SU-DHL-6 (cell line): ENCODE data around the gene SH3GL2.

Experiments
- H2AFZ ChIP-seq: fragments of 200-600 bp; sonication (generic); 2 replicates; pipeline ENCODE4 v1.6.1; 2014; ENCODE audit warnings: low read depth, mild to moderate bottlenecking, moderate library complexity, mixed read lengths, antibody characterized with exemption, low read length; ENCODE audit not compliant: severe bottlenecking
- H3F3A ChIP-seq: fragments of 200-600 bp; shearing (Covaris generic); 2 replicates; pipeline ENCODE4 v1.6.0; 2016; ENCODE audit warnings: antibody characterized with exemption, mild to moderate bottlenecking; ENCODE audit not compliant: insufficient read depth
- H3K27ac ChIP-seq: fragments of 200-600 bp; sonication (generic); 2 replicates; pipeline ENCODE4 v1.5.1; 2016; ENCODE audit warnings: low read depth, mild to moderate bottlenecking, low read length, moderate library complexity, mixed read lengths
- H3K27me3 ChIP-seq: fragments of 200-600 bp; sonication (generic), shearing (Covaris generic); 2 replicates; pipeline ENCODE4 v1.6.0; 2014; ENCODE audit warnings: mild to moderate bottlenecking, low read length
- H3K36me3 ChIP-seq: fragments of 200-600 bp; sonication (generic); 2 replicates; pipeline ENCODE4 v1.6.1; 2014; ENCODE audit warnings: mild to moderate bottlenecking, low read length, mixed read lengths
- H3K4me2 ChIP-seq: fragments of 300-600, 200-600 bp; shearing (Covaris generic), sonication (generic); 2 replicates; pipeline ENCODE4 v1.6.0; 2014; ENCODE audit warnings: low read length, low read depth, mild to moderate bottlenecking; ENCODE audit not compliant: poor library complexity, severe bottlenecking
- H3K4me3 ChIP-seq: fragments of 200-600 bp; sonication (generic); 2 replicates; pipeline ENCODE4 v1.5.1; 2014; ENCODE audit warnings: antibody characterized with exemption, low read length, mild to moderate bottlenecking, mixed read lengths; ENCODE audit not compliant: insufficient read depth, poor library complexity, severe bottlenecking
- H3K79me2 ChIP-seq: fragments of 200-600 bp; sonication (generic); 2 replicates; pipeline ENCODE4 v1.6.1; 2014; ENCODE audit warnings: mild to moderate bottlenecking, low read length, moderate library complexity; ENCODE audit not compliant: insufficient read depth
- H3K9ac ChIP-seq: fragments of 200-600 bp; sonication (generic); 2 replicates; pipeline ENCODE4 v1.7.0; 2014; ENCODE audit warnings: mild to moderate bottlenecking, low read length
- H3K9me2 ChIP-seq: fragments of 200-600 bp; sonication (generic); replicated peaks from 2 replicates; pipeline ENCODE4 v1.6.1; 2014; ENCODE audit warnings: low read length; ENCODE audit not compliant: insufficient read depth
- H3K9me3 ChIP-seq: fragments of 200-600 bp; sonication (generic); 2 replicates; pipeline ENCODE4 v1.6.1; 2014; ENCODE audit warnings: low read length, mixed read lengths; ENCODE audit not compliant: insufficient read depth
- H4K20me1 ChIP-seq: fragments of 200-600 bp; sonication (generic); 2 replicates; pipeline ENCODE4 v1.6.1; 2014; ENCODE audit warnings: low read depth, mild to moderate bottlenecking, antibody characterized with exemption, low read length, moderate library complexity, mixed read lengths
- EZH2phosphoT487 ChIP-seq: fragments of 200-600 bp; sonication (generic), shearing (Covaris generic); conservative IDR thresholded peaks from 2 replicates; pipeline ENCODE4 v1.6.1; 2018; ENCODE audit warnings: mild to moderate bottlenecking, antibody characterized with exemption, low read length, moderate library complexity, mixed read lengths
- TF ChIP-seq, protein P1 (sequence below): fragments of 200-600 bp; sonication (generic); IDR thresholded peaks from one replicate; pipeline ENCODE4 v1.5.1; 2017; ENCODE audit warnings: antibody characterized with exemption, mild to moderate bottlenecking, low read length, moderate library complexity; ENCODE audit not compliant: insufficient read depth, poor library complexity, severe bottlenecking

SH3GL2 gene

DNA sequence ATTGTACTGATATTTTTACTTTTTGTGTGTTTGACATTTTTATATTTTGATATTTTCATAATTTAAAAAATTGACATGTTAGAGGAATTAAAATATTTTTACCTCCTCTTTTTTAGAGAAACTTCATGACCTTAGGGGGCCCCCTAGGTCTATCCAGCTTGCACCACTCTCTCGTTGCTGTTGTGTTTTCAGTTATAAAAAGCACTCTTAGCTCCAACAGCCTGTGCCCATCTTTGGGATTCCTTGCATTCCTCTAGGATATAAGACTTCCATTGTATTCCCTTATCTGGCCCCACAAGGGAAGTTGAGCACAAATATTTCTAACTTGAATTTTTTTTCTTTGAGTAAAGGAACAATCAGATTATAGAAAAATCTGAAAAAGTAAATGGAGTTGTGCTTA lies 245.3 kb downstream of the SH3GL2 start:
- no peaks in the 10 kb centered on the region for H3K9me2 ChIP-seq
- H3K36me3 ChIP-seq, result no peaks in the 10 kb centered on the region
- no peak overlapping the region for H3K4me3 ChIP-seq
- no peak overlapping the region for H3K27ac ChIP-seq
- H2AFZ ChIP-seq, result no peak overlapping the region
- H3K4me2 ChIP-seq, result no peak overlapping the region
- no peaks in the 10 kb centered on the region for H3K27me3 ChIP-seq
- no peak overlapping the region for H3K9ac ChIP-seq
- H3K79me2 ChIP-seq, result no peaks in the 10 kb centered on the region
- no peaks in the 10 kb centered on the region for H3K9me3 ChIP-seq
- H3F3A ChIP-seq, result no peaks in the 10 kb centered on the region
- no peaks in the 10 kb centered on the region for H4K20me1 ChIP-seq
- TF ChIP-seq, protein P1, sequence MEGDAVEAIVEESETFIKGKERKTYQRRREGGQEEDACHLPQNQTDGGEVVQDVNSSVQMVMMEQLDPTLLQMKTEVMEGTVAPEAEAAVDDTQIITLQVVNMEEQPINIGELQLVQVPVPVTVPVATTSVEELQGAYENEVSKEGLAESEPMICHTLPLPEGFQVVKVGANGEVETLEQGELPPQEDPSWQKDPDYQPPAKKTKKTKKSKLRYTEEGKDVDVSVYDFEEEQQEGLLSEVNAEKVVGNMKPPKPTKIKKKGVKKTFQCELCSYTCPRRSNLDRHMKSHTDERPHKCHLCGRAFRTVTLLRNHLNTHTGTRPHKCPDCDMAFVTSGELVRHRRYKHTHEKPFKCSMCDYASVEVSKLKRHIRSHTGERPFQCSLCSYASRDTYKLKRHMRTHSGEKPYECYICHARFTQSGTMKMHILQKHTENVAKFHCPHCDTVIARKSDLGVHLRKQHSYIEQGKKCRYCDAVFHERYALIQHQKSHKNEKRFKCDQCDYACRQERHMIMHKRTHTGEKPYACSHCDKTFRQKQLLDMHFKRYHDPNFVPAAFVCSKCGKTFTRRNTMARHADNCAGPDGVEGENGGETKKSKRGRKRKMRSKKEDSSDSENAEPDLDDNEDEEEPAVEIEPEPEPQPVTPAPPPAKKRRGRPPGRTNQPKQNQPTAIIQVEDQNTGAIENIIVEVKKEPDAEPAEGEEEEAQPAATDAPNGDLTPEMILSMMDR, result no peak
- no peak for TF ChIP-seq EZH2phosphoT487

DNA sequence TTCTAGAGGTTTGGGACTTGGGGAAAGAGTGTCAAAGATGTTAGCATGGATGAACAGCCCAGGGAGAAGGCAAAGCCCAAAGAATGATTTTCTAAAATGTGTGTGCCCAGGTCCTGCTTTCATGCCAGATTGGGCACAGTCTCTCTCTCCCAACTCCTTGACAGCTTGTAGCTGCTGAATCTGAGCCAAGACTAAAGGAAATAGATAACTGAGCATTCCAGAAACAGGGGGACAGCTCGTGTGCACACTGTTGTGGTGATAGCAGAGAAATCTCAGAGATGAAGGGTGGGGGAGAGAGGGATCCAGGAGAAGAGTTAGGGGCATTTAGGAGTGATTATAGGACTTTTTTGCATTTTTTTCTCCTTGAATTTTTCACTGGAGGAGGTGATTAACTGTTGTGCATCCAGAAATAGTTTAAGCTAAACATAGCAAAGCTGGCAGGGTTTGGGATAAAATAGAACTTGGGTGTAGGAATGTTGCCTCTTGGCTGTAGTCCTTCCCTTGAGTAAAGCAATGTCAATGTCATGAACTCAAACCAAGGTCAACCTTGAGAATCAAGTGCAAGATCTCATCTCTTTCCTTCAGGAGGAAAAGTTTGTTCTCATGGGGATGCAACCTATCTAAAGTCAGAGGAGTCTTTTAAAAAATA lies 245.9 kb downstream of the SH3GL2 start:
- no peak overlapping the region for H3K9ac ChIP-seq
- H3K79me2 ChIP-seq, result no peaks in the 10 kb centered on the region
- H4K20me1 ChIP-seq, result no peaks in the 10 kb centered on the region
- H3K27me3 ChIP-seq, result no peaks in the 10 kb centered on the region
- H3K9me3 ChIP-seq, result no peaks in the 10 kb centered on the region
- no peak overlapping the region for H2AFZ ChIP-seq
- no peak for TF ChIP-seq EZH2phosphoT487
- TF ChIP-seq, protein P1, result no peak
- no peak overlapping the region for H3K4me3 ChIP-seq
- no peaks in the 10 kb centered on the region for H3K9me2 ChIP-seq
- H3F3A ChIP-seq, result no peaks in the 10 kb centered on the region
- no peak overlapping the region for H3K27ac ChIP-seq
- H3K36me3 ChIP-seq, result no peaks in the 10 kb centered on the region
- no peak overlapping the region for H3K4me2 ChIP-seq

DNA sequence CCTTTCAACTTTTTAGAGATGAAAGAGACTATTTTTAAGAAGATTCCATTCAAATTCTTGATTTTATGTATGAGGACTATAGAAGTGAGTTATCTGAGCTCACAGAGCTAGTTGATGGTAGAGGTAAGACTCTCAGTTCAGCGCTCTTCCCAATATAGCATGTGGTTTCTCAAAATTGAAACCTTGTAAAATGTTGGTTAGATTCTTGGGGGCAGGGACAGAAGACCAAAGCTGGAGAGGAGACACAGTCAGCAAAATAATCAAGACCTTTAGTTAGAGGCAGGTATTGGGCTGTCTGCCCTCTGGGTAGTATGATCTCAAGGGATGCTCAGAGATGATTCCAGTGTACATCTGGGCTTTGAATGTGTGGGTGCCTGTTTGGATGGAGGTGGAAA lies 246.4 kb downstream of the SH3GL2 start:
- Histone ChIP-seq H3K9ac (no peak overlapping the region), H3K9me2 (no peaks in the 10 kb centered on the region), H3K27me3 (no peaks in the 10 kb centered on the region), H3K79me2 (no peaks in the 10 kb centered on the region), H3K9me3 (no peaks in the 10 kb centered on the region), H3K27ac (no peak overlapping the region), H3F3A (no peaks in the 10 kb centered on the region), H2AFZ (no peak overlapping the region), H3K4me2 (no peak overlapping the region), H4K20me1 (no peaks in the 10 kb centered on the region), H3K4me3 (no peak overlapping the region), H3K36me3 (no peaks in the 10 kb centered on the region)
- TF ChIP-seq, protein P1, result no peak
- TF ChIP-seq EZH2phosphoT487, result no peak
